ENCODE results near the gene ACOX2. TPM values are rescaled to one million over a fixed set of nuclear protein-coding genes. Genes with fewer than 3 reads are reported as not detected.

The ACOX2 gene
- total and polyA plus RNA-seq, 10 of the 15 experiments (the other 5 are each of a cell fraction or from before 2014, with no cell fraction given): 0.72 TPM; not detected in 9

DNA sequence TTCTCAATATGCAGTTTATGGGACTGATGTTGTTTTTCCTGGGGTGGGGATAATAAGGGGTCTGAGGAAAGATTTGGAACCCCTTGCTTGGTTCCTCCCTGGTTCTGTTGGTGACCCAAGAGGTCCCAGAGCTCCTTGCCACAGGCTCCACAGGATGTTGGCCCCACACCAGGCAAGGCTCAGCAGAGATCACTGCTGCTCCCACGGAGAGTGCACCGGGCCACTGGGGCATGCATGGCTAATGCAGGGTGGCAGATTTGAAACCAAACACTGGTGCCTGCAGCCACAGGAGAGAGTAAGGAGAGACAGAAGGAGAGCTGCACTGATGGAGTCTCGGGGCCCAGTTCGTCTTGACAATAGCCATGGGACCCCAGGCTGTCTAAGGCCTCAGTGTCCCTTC, 37.7 kb upstream of the ACOX2 start:
- no peak overlapping the region for H3K27ac ChIP-seq (ENCODE audit: control insufficient read depth, insufficient read depth)
- SMC1A ChIA-PET (ENCODE audit: uncharacterized antibody, unreplicated experiment): interaction anchor here (1.4 kb wide), 1 partner anchor 9 kb away, joined by 3 read pairs; no protein-coding TSS in a partner anchor
- H3K9me3 ChIP-seq (replicated peaks; ENCODE audit: control insufficient read depth, insufficient read depth, low read length): no peaks in the 10 kb centered on the region
- BruUV-seq (replicated peaks): no TSS peak
- H3K4me3 ChIP-seq: no peak overlapping the region
- H3K27me3 ChIP-seq (replicated peaks in 1 of 2; ENCODE audit: control insufficient read depth in 2 of 2, insufficient read depth in 2 of 2, low read length in 1 of 2): no peaks in the 10 kb centered on the region; a peak in 1 of 4 replicates
- FAIRE-seq (no peak), ATAC-seq (no peak), DNase-seq (ENCODE audit: low read depth, low spot score) (no peak)
- H4K20me1 ChIP-seq (ENCODE audit: control insufficient read depth, insufficient read depth): no peaks in the 10 kb centered on the region
- H3K4me1 ChIP-seq (ENCODE audit: control insufficient read depth, insufficient read depth, low read length): no peaks in the 10 kb centered on the region
- CTCF ChIA-PET: interaction anchor here (10.4 kb wide), 1 partner anchor 55 kb away, joined by 243 read pairs; no protein-coding TSS in a partner anchor
- no peak overlapping the region for H2AFZ ChIP-seq (ENCODE audit: control insufficient read depth, low read depth, low read length)
- TF ChIP-seq CHD1 (IDR thresholded peaks at IDR 0.05; ENCODE audit: low read depth, low read length) (no peak), NR2C1 (IDR thresholded peaks at IDR 0.05) (no peak), POLR2AphosphoS5 (IDR thresholded peaks at IDR 0.05; ENCODE audit: low read length) (no peak), ZZZ3 (IDR thresholded peaks at IDR 0.05; ENCODE audit: control insufficient read depth, insufficient read length, low read depth) (no peak), NBN (IDR thresholded peaks at IDR 0.05) (no peak), CBFB (IDR thresholded peaks at IDR 0.05; ENCODE audit: low read depth) (no peak), ZNF274 (IDR thresholded peaks at IDR 0.05; ENCODE audit: insufficient read depth, insufficient read length) (no peak), BCL11A (IDR thresholded peaks at IDR 0.05; ENCODE audit: low read depth, low read length) (no peak), JUNB (IDR thresholded peaks at IDR 0.05) (no peak), HDGF (IDR thresholded peaks at IDR 0.05) (no peak), IRF4 (IDR thresholded peaks at IDR 0.05; ENCODE audit: low read depth, low read length) (no peak), BACH1 (IDR thresholded peaks at IDR 0.05; ENCODE audit: borderline replicate concordance) (no peak), CREB1 (IDR thresholded peaks at IDR 0.05; ENCODE audit: low read depth) (no peak), POU2F2 (IDR thresholded peaks at IDR 0.05; ENCODE audit: borderline replicate concordance, low read depth, low read length) (no peak), SIX5 (IDR thresholded peaks at IDR 0.05; ENCODE audit: low read depth, low read length, severe bottlenecking) (no peak), SMC3 (IDR thresholded peaks at IDR 0.05; ENCODE audit: borderline replicate concordance, low read length) (no peak), ETV6 (conservative IDR thresholded peaks at IDR 0.05 in 1 of 2, IDR thresholded peaks at IDR 0.05 in 1 of 2; ENCODE audit: borderline replicate concordance in 1 of 2, low read depth in 1 of 2) (no peak)
- TF ChIP-seq, protein P1, sequence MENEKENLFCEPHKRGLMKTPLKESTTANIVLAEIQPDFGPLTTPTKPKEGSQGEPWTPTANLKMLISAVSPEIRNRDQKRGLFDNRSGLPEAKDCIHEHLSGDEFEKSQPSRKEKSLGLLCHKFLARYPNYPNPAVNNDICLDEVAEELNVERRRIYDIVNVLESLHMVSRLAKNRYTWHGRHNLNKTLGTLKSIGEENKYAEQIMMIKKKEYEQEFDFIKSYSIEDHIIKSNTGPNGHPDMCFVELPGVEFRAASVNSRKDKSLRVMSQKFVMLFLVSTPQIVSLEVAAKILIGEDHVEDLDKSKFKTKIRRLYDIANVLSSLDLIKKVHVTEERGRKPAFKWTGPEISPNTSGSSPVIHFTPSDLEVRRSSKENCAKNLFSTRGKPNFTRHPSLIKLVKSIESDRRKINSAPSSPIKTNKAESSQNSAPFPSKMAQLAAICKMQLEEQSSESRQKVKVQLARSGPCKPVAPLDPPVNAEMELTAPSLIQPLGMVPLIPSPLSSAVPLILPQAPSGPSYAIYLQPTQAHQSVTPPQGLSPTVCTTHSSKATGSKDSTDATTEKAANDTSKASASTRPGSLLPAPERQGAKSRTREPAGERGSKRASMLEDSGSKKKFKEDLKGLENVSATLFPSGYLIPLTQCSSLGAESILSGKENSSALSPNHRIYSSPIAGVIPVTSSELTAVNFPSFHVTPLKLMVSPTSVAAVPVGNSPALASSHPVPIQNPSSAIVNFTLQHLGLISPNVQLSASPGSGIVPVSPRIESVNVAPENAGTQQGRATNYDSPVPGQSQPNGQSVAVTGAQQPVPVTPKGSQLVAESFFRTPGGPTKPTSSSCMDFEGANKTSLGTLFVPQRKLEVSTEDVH (IDR thresholded peaks at IDR 0.05; ENCODE audit: low read depth, partially characterized antibody): no peak
- TF ChIP-seq, protein P2, sequence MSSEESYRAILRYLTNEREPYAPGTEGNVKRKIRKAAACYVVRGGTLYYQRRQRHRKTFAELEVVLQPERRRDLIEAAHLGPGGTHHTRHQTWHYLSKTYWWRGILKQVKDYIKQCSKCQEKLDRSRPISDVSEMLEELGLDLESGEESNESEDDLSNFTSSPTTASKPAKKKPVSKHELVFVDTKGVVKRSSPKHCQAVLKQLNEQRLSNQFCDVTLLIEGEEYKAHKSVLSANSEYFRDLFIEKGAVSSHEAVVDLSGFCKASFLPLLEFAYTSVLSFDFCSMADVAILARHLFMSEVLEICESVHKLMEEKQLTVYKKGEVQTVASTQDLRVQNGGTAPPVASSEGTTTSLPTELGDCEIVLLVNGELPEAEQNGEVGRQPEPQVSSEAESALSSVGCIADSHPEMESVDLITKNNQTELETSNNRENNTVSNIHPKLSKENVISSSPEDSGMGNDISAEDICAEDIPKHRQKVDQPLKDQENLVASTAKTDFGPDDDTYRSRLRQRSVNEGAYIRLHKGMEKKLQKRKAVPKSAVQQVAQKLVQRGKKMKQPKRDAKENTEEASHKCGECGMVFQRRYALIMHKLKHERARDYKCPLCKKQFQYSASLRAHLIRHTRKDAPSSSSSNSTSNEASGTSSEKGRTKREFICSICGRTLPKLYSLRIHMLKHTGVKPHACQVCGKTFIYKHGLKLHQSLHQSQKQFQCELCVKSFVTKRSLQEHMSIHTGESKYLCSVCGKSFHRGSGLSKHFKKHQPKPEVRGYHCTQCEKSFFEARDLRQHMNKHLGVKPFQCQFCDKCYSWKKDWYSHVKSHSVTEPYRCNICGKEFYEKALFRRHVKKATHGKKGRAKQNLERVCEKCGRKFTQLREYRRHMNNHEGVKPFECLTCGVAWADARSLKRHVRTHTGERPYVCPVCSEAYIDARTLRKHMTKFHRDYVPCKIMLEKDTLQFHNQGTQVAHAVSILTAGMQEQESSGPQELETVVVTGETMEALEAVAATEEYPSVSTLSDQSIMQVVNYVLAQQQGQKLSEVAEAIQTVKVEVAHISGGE (CRISPR knock-in tag; IDR thresholded peaks at IDR 0.05): no peak
- H3K79me2 ChIP-seq (ENCODE audit: control insufficient read depth, insufficient read depth, low read length): no peaks in the 10 kb centered on the region
- intact Hi-C loops (cut with micrococcal nuclease; ENCODE audit: unreplicated experiment) (no loop called here), in situ Hi-C loops (cut with MboI) (loop anchor here (5.0 kb wide), 1 partner anchor 53 kb away; no protein-coding TSS in a partner anchor)
- no peak overlapping the region for H3K4me2 ChIP-seq (ENCODE audit: control insufficient read depth, insufficient read depth)
- no peak overlapping the region for H3K9ac ChIP-seq (ENCODE audit: control insufficient read depth, insufficient read depth, low read length)
- no peaks in the 10 kb centered on the region for H3K36me3 ChIP-seq (ENCODE audit: control insufficient read depth in 2 of 2, insufficient read depth in 2 of 2, low read length in 1 of 2)
- RAD21 ChIA-PET (ENCODE audit: unreplicated experiment): interaction anchor here (1.1 kb wide), 1 partner anchor 56 kb away, joined by 3 read pairs; no protein-coding TSS in a partner anchor
- 7% methylated on average over 4 of the region's 4 CpGs for WGBS (ENCODE audit: insufficient coverage, insufficient replicate concordance, low lambda C conversion rate, missing lambda C conversion rate)
- POLR2A ChIA-PET: no interaction called here
